ENCODE results near the gene TDRD10.

TDRD10 gene, protein sequence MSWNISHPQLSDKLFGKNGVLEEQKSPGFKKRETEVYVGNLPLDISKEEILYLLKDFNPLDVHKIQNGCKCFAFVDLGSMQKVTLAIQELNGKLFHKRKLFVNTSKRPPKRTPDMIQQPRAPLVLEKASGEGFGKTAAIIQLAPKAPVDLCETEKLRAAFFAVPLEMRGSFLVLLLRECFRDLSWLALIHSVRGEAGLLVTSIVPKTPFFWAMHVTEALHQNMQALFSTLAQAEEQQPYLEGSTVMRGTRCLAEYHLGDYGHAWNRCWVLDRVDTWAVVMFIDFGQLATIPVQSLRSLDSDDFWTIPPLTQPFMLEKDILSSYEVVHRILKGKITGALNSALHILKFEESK

DNA sequence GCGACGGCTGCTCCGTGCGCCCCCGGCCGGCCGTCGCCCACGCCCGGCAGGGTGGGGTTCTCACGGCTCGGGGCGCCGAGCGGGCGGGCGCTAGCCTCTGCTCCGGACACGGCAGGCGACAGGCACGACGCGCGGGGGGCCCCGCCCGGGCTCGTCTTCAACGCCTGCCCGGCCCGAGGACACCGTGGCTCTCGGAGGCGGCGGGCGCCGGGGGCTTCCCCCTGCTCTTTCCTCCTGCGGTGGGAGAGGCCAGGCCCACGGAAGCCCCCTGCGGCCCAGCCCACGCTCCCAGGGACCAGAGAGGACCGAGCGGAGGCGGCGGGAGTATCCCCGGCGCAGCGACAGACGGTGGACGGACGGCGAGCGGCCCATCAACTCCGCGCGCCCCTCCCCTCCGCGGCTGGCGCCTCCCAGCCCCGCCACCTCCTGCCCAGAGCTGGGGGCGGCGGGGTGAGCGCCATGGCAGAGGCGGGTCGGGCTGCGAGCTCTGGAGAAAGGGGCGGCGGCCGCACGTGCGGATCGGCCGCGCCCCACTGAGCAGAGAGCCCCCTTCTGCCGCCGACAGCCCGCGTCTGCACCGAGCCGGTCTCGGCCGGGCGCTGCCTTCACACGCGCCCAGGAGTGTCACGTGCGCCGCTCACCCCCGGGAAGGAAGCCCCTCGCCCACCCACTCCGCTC is at the start of gene TDRD10, which contains the start of gene SHE:
Gene TDRD10, plus strand, starts transcription at position 154 of the 678 bp plus-strand sequence. CDS start 4,685 bp downstream, outside the sequence.
Gene SHE, minus strand, starts transcription at position 347 of the 678 bp plus-strand sequence. CDS start 386 bp downstream, outside the sequence.
- no peak for DNase-seq (ENCODE audit: low read depth)

DNA sequence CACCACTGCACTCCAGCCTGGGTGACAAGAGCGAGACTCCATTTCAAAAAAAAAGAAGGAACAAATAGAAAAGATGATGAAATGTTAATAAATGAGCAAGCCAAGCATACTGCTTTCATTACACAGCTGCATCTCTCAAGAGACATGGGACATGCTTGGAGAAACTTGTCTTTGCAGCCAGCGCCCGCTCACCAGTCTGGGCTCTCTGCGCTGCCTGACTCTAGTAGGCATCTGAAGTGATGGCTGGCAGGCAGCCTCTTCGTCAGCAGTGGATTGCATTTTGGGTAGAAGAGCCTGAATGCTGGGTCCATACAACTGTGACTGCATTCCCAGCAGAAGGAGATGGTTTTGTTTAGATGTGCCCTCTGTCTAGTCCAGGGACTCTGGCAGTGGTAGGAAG is 48.9 kb upstream of the TDRD10 start:
- no peak for DNase-seq (ENCODE audit: low read depth)

DNA sequence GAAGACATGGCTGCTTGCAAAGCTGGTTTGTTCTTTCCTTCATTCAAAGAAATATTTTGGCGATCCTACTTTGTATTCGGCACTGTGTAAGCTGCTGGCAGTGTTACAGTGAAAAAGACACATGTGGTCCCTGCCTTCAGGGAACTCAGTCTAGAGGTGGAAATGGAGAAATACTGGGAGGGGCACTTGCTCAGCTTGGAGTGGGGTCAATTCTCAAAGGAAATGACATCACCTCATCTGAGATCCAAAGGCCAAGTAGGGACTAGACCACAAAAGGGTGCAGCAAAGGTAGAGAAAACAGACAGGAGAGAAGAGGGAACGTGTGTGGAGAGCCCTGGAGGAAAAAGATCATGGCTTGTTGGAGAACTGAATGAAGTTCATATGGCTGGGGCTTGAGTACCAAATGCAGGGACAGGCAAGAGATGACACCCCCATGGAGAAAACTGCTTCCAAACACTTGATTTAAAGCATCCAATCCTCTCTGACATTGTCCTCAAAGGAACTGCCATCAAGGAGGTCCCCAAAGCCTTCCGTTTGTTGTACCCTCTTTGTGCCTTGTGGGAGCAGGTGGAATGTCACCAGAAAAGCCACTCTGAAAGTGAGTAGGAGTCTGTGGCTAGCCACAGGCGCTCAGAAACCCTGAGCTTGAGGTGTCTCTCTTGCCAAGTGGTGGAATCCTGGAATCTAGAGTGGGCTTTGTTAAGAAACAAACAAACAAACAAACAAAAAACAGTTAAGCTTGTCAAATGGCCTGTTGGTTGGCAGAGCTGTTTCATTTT is 48.3 kb upstream of the TDRD10 start:
- DNase-seq (ENCODE audit: low read depth) = peak; percentile 81

DNA sequence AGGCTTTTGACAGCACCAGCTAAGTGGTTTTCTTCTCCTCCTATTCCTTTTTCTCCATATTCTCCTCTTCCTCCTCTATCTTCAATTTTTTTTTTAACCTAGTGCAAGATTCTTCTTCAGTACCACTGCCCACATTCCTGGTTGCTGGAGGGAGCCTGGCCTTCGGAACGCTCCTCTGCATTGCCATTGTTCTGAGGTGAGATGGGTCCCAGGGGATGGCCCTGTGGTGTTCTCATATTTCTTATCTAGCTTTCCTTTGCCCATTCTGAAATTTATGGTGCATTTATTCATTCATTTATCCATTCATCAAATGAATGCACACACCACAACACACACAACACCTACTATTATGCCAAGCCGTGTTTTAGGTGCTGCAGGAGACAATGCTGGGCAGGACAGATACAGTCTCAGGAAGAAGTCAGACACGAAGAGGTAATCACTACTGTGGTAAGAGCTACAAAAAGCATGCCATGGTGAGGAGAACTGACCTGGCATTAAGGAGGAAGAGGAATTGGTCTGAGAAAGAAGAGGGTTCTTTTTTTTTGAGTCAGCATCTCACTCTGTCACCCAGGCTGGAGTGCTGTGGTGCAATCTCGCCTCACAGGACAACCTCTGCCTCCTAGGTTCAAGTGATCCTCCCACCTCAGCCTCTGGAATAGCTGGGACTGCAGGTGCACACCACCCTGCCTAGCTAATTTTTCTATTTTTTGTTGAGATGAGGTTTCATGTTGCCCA is 47.5 kb upstream of the TDRD10 start:
- no peak for DNase-seq (ENCODE audit: low read depth)

DNA sequence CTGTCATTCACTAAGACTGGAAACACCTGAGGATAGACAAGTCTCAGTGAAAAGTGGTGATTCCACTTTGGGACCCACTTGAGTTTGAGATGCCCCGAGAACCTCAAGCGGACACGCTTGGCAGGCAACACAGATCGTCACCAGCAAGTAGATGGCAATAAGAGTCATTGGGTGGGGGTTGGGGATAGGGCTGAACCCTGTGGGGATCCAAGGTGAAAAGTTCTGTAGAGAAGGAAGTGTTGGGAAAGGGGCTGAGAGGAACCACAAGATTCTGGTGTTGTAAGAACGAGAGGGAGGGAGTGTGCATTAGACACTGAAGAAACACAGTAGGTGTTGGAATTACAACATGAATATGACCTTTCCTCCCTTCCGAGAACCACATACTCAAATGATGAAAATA is 45.4 kb upstream of the TDRD10 start:
- DNase-seq (ENCODE audit: low read depth) = no peak

DNA sequence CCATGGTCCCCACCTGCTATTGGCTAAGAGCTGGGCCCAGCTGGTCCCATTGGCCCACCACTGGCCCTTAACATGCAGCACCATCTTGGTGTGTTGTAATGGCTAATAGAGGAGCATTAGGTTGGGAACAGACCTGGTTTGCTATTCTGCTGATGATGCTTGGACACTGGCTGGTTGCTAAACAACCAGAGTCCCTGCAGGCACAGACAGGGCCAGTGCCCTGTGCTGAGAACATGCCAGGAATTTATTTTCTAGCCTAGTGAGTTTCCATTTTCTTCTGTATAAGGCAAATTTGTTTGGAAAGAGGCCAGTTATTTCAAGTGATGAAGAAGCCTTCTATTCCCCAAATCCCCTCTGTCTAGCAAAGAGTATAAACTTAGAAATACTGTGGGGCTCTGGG is 42.9 kb upstream of the TDRD10 start:
- no peak for DNase-seq (ENCODE audit: low read depth)

DNA sequence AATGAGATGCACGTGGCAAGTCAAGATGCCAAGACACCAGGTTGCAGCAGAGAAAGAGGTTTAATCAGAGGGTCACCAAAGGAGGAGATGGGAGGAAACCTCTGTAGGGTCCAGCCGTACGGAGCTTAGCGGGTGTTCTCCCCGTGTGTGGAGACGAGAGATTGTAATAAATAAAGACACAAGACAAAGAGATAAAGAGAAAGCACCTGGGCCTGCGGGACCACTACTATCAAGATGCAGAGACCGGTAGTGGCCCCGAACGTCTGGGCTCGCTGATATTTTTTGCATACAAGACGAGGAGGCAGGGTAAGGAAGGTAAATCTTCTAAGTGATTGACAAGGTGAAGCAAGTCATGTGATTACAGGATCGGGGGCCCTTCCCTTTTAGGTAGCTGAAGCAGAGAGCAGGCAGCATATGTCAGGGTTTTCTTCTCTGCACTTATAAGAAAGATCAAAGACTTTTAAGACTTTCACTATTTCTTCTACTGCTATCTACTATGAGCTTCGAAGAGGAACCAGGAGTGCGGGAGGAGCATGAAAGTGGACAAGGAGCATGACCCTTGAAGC is 41.2 kb upstream of the TDRD10 start:
- no peak for DNase-seq (ENCODE audit: low read depth)

DNA sequence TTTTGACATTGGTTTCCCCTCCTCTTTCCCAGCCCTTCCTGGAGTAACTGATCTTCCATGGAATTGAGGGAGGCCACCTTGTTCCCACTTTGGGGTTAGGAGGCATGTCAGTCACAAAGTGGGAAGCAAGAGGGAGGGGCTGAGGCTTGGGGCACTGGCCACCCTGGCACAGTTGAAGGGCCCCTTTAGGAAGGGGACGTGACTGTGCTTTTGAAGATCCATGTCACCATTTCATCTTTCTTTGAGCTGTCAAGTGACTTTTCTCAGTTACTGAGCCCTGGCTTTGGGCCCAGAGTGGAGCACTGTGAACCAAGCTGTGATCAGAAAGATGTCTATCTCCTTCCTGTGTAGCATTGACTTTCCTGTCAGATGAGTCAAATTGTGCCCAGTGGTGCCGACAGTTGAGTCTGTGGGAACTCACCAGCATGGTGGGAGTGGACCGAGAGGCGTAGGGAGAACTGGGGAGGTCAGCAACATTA is 38.5 kb upstream of the TDRD10 start:
- no peak for DNase-seq (ENCODE audit: low read depth)

DNA sequence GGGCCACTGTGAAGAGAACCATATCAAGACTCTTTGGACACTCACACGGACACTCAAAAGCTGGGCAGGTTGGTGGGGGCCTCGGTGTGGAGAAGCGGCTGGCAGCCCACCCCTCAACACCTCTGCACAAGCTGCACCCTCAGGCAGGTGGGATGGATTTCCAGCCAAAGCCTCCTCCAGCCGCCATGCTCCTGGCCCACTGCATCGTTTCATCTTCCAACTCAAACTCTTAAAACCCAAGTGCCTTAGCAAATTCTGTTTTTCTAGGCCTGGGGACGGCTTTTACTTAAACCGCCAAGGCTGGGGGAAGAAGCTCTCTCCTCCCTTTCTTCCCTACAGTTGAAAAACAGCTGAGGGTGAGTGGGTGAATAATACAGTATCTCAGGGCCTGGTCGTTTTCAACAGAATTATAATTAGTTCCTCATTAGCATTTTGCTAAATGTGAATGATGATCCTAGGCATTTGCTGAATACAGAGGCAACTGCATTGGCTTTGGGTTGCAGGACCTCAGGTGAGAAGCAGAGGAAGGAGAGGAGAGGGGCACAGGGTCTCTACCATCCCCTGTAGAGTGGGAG is 36.3 kb upstream of the TDRD10 start:
- no peak for DNase-seq (ENCODE audit: low read depth)

DNA sequence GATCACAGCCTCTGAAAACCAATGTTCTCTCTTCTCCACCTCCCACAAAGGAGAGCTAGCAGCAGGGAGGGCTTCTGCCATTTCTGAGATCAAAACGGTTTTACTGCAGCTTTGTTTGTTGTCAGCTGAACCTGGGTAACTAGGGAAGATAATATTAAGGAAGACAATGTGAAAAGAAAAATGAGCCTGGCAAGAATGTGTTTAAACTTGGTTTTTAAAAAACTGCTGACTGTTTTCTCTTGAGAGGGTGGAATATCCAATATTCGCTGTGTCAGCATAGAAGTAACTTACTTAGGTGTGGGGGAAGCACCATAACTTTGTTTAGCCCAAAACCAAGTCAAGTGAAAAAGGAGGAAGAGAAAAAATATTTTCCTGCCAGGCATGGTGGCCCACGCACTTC is 35.8 kb upstream of the TDRD10 start:
- DNase-seq (ENCODE audit: low read depth) = no peak

DNA sequence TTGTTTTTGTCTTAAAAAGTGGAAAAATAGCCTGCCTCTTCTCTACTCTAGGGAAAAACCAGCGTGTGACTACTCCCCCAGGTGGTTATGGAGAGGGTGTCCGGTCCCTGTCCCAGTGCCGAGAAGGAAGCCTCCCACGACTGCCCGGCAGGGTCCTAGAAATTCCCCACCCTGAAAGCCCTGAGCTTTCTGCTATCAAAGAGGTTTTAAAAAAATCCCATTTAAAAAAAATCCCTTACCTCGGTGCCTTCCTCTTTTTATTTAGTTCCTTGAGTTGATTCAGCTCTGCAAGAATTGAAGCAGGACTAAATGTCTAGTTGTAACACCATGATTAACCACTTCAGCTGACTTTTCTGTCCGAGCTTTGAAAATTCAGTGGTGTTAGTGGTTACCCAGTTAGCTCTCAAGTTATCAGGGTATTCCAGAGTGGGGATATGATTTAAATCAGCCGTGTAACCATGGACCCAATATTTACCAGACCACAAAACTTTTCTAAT is 35.0 kb upstream of the TDRD10 start:
- no peak for DNase-seq (ENCODE audit: low read depth)

DNA sequence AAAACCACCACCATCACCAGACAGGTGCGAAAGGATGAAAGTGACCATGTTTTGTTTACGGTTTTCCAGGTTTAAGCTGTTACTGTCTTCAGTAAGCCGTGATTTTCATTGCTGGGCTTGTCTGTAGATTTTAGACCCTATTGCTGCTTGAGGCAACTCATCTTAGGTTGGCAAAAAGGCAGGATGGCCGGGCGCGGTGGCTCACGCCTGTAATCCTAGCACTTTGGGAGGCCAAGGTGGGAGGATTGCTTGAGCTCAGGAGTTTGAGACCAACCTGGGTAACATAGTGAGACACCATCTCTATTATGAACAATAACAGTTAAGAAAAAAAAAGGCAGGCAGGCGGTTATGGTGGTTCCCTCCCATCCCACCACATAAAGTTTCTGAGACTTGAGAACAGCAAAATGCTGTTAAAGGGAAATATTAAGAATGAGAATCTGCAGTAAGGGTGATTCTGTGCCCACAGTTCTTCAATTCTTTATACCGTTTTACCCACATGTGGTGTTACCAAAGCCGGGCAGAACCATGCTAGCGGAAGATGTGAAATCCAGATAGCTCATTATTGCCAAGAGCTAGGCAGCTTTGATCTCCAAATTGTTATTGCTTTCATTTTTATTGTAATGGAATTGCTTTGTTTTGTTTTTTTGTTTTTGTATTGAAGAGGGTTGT is 34.5 kb upstream of the TDRD10 start:
- no peak for DNase-seq (ENCODE audit: low read depth)

DNA sequence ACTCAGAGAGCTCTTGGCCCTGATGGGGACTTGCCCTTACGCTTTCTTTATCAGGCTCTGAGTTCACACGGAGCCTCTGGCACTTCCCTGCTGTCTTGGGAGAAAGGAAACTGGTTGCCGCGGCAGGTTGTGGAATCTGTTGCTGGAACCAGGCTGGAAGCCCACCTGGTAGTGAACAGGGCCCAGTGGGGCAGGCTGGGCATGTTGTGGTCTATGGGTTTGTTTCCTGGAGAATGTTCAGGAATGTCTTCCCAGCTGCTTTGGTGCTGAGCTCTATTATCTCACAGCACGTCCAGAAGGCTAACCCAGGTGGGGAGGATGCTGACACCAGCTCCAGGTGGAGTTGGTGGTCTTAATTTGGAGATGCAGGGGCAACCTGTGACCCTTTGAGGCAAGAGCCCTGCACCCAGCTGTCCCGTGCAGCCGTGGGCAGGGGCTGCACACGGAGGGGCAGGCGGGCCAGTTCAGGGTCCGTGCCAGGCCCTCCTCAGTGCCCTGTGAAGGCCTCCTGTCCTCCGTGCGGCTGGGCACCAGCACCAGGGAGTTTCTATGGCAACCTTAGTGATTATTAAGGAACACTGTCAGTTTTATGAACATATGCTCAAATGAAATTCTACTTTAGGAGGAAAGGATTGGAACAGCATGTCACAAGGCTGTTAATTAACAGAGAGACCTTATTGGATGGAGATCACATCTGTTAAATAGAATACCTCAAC is 33.3 kb upstream of the TDRD10 start:
- DNase-seq (ENCODE audit: low read depth) = no peak

DNA sequence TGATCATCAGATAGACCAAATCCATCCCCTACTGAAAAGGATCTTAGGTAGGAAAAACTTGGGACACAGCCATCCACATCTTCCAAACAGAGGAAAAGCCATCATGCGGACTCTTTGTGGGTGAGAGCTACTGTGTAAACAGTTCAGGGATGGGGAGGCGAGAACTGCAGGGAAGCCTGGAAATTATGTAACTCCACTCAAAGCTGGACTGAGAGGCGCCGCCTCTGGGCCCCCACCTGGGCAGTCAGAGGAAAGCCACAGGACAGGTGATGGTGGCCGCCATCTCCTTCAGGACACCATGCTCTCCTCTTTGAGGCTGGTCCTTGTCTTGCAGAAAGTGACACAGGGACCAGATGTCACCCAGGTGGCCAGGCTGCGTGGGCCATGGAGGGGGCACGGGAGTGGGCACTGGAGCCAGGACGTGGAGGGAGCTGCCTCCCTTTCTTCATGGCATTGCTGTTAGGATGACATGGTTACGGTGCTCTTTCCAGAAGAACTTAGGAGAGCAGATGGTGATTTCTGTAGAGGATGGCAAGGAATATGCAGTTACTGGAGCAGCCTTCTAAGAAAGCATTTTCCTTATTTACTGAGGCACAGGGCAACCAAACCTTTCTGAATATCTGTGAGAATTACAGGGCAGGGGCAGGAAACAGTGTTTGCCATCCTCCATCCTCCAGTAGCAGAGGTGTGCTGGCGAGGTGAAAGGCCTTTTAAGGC is 32.0 kb upstream of the TDRD10 start:
- no peak for DNase-seq (ENCODE audit: low read depth)

DNA sequence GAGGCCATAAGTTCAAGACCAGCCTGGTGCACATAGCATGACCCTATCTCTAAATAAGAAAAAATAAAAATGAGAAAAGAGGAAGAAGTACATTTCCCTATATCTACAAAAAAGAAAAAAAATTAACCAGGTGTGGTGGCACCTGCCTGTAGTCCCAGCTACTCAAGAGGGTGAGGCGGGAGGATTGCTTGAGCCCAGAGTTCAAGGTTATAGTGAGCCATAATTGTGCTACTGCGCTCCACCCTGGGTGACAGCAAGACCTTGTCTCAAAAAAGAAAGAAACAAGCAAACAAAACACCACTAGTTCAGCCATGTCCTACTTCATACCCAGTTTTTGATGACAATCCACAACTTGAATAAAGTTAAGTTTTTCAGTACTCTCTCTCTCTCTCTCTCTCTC is 30.7 kb upstream of the TDRD10 start:
- DNase-seq (ENCODE audit: low read depth) = no peak

DNA sequence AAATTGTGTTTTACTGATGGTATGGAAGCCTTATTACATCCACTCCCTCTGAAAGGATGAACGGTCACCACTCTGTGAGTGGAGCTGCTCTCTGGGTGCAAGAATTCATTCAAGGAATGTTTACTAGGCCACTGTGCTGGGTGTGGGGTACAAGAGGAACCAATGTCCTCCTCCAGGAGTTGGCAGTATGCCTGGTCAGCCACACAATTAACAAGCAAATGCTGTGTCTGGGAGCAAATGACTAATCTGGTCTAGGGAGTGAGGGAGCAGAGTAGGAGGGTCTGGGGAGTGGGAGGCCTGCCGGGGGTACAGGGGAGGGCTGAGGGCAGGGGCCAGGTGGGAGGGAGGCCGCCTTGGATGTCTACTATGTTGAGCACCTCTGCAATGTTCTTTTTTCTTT is 27.2 kb upstream of the TDRD10 start:
- peak; percentile 87 for DNase-seq (ENCODE audit: low read depth)

DNA sequence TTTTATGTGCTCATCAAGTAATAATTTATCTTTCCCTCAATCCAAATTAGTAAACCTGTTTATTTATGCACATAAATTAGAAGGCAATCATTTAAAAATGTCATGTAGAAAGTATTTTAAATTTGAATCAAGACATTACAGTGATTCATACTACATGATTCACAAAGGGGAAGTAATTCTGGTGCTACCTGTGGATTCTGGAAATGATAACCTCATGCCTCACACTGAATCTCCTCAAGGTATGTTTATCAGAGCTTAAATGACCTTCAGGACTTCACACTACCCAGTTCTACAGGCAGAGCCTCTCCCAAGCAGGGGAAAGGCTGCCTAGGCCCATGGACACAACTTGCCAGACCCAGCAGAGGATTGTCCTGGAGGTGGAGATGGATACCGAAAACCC is 25.2 kb upstream of the TDRD10 start:
- DNase-seq (ENCODE audit: low read depth) = no peak

DNA sequence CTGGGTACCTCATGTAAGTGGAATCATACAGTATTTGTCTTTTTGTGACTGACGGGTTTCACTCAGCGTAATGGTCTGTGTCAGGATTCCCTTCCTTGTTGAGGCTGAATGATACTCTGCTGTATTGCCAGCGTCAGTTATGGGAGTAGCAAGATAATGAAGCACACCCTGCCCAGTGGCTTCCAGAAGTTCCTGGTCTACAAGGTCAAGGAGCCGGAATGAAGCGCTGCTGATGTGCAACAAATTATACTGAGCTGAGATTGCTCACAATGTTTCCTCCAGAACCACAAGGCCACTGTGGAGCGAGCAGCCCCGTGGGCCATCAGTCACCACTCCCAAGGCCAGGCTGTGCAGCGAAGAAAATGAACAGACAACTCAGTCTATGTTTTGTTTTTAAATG is 24.0 kb upstream of the TDRD10 start:
- no peak for DNase-seq (ENCODE audit: low read depth)

DNA sequence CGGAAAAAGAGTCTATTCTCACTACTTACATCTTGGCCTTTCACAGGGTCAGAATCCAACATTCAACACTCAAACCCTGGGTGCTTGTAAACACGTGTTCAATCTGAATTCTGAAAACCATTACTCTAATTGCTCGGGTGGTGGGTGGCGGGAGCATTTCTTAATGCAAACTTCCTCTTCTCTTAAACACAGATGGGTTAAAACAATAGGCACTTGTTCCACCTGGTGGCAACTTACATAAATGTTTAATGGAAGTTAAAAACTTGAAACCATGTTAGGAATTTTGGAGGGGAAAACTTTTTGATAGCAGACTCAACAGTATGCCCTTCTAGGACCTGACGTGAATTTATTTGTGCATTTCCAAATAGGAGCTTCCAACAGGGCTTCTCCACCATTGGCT is 23.4 kb upstream of the TDRD10 start:
- no peak for DNase-seq (ENCODE audit: low read depth)

Measured in GM04504 (cell line).